ENCODE data around the gene TNFRSF1B. TPM values are rescaled to one million over a fixed set of nuclear protein-coding genes. Genes with fewer than 3 reads are reported as not detected.

TNFRSF1B gene
- total and polyA plus RNA-seq, 2 of the 8 experiments (the other 6 are each of a cell fraction or from before 2014, with no cell fraction given) = 1.7 to 2.9 TPM

- TF ChIP-seq CHD7 (IDR thresholded peaks at IDR 0.05; ENCODE audit: insufficient replicate concordance, low read length) = no peak
These were observed 62.6 kb downstream of the TNFRSF1B start (continued) for GRCh38 chr1:12229386-12229834.

Measured in H1 (cell line).